HL-60/S4 (cell line): ENCODE data around the gene SLC13A1.
"Not testable (repeated sequence)": the region's sequence is repeated elsewhere in the genome, so short reads cannot be mapped to it uniquely, and the experiment has no call there.

Source experiments
- in situ Hi-C: fragments of 300-500 bp; cut with MboI; formaldehyde crosslinking; loops from 2 replicates; pipeline ENCODE4 v1.14.3; 2022; ENCODE audit warnings: low sequenced_read_pairs

Gene SLC13A1

DNA sequence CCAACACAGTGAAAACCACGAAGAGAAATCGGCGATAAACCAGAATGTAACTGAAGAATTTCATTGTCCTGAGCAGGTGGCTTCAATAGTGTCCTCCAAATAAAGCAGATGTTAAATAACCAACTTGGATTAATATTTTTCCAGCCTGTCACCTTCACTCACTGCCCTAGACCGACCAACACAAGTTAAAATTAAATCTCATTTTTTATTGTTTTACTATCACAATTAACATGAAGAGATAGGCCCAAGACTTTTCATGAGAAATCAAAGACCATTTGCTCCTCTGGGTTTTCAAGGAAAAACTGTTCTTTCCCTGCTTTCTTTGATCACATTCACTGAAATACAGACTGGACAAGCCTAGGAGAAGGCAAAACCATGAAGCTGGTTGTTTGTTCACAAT is at the start of gene SLC13A1:
SLC13A1 (minus strand) TSS at position 87 of the 400 bp plus-strand sequence; CDS start at position 64, 23 bp downstream.
- in situ Hi-C loops = no loop called here

- in situ Hi-C loops = no loop called here
These were observed 45.0 kb upstream of the SLC13A1 start for GRCh38 chr7:123244768-123245167.

DNA sequence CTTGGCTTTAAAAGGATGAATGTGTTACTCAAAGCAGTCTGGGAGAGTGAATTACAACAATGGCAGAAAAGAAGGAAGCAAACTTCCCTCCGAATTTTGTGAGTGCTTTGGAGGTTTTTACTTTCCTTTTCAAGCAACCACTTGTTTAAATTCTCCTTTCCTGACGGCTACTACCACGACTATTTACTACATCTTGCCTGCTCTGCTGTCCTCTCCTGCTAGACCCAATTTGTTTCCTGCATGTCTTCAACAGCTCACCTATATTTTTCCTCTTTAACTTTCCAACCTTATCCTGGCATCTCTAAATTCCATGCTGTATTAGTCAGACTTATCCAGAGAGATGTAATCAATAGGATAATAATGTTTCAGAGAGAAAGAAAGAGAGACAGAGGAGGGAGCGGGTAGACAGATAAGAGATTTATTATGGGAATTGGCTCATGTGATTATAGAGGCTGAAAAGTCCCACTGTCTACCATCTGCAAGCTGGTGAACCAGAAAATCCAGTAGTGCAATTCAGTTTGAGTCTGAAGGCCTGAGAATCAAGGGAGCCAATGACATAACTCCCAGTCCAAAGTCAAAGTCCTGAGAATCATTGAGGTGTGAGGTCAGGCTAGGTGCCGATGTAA is 42.8 kb upstream of the SLC13A1 start:
- in situ Hi-C loops = no loop called here

GRCh38 chr7:123241809-123242208 is 42.0 kb upstream of the SLC13A1 start:
- in situ Hi-C loops = no loop called here

- in situ Hi-C loops = no loop called here
These were observed 31.5 kb upstream of the SLC13A1 start for GRCh38 chr7:123231021-123232000.

DNA sequence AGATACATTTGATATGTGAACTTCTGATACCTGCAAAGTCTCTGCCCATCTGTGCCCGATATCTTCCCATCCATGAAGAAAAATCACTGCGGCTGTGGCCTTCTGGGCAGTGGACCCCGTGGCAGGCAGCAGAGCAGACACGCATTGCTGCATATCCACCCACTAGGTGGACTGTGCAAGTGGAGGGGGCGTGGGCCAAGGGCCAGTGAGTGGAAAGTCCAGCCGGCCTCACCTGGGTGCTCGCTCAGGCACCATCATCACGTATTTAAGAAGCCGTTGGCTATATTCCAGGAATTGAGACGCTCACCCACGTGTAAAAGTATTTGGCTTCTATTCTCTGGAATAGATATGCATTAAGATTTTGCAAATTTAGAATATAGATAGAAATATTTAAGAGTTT is 30.8 kb upstream of the SLC13A1 start:
- in situ Hi-C loops = no loop called here

DNA sequence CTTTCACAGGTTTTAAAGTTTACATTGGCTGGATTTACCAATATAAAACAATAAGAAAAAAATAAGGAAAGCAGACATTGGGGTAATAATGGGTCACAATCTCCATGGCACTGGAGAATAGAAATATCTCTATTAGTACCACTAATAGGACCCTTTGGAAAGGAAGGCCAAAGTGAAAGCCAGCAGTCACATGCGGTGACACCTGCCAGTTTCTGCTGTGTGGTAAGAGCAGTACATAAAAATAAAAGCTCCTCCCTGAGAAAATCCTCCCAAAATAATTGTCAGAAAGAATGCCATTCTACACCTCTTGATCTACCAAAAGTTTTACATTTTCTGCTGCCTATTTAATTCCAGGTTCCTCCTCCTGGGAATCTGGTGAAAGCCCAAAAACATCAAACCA is 30.4 kb upstream of the SLC13A1 start:
- in situ Hi-C loops = no loop called here

GRCh38 chr7:123229426-123229825 is 29.7 kb upstream of the SLC13A1 start:
- in situ Hi-C loops = no loop called here

DNA sequence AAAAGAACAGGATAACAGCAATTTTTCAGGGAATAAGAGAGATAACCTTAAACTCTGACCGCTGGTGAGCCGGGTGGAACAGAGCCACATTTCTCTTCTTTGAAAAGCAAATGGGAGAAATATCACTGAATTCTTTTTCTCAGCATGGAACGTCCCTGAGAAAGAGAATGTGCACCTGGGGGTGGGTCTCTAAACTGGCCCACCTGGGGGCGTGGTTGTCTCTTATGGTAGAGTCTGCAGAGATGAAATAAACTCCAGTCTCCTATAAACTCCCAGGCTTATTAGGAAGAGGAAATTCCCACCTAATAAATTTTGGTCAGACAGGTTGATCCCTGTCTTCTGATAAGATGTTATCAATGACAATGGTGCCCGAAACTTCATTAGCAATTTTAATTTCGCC is 27.9 kb upstream of the SLC13A1 start:
- in situ Hi-C loops = not testable (repeated sequence)

DNA sequence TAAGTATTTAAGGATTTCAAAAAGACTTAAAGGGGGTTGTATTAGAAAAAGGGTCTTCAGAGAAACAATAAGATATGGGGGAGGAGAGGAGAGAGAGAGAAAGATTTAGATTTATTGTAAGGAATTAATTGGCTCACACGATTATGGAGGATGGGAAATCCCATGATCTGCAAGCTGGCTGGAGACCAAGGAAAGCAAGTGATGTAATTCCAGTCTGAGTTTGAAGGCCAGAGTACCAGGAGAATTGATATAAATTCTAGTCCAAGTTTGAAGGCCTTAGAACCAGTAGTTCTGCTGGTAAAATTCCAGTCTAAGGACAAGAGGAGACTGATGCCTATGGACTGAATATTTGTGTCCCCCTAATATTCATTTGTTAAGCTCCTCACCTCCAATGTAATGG is 20.6 kb upstream of the SLC13A1 start:
- in situ Hi-C loops = no loop called here

DNA sequence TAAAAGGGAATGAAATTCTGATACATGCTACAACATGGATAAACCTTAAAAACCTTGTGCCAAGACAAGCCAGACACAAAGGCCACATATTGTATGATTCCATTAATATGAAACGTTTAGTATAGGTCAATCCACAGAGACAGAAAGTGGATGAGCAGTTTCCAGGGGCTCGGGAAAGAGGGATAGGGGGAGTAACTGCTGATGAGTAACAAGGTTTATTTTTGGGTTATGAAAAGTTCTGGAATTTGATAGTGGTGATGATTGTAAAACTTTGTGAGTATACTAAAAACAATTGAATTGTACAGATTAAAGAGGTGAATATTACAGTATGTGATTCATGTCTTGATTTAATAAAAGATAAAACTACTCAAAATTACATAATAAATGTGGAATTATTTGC is 19.1 kb upstream of the SLC13A1 start:
- in situ Hi-C loops = no loop called here

GRCh38 chr7:123216825-123217224 is 17.1 kb upstream of the SLC13A1 start:
- in situ Hi-C loops = no loop called here

DNA sequence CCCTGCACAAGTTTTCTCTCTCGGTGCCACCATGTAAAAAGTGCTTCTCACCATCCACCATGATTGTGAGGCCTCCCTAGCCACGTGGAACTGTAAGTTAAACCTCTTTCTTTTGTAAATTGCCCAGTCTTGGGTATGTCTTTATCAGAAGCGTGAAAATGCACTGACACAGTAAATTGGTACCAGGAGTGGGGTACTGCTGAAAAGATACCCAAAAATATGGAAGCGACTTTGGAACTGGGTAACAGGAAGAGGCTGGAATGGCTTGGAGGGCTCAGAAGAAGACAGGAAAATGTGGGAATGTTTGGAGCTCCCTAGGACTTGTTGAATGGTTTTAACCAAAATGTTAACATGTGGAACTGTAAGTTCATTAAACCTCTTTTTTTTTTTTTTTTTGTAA is 15.6 kb upstream of the SLC13A1 start:
- in situ Hi-C loops = no loop called here

- in situ Hi-C loops = no loop called here
These were observed 11.8 kb upstream of the SLC13A1 start for GRCh38 chr7:123211545-123211944.

DNA sequence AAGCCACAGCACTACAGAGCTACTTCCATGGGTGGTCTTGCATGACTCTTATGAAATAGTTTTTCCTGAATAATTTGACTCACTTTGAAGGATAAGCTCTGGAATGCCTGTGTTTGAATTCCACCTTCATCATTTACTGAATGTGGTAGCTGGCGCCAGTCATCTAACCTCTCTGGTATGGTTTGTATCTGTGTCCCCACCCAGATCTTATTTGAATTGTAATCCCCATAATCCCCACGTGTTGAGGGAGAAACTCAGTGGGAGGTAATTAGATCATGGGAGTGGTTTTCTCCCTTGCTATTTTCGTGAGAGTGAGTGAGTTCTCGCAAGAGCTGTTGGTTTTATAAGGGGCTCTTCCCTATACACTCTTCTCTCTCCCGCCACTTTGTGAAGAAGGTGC is 11.2 kb upstream of the SLC13A1 start:
- in situ Hi-C loops = no loop called here

DNA sequence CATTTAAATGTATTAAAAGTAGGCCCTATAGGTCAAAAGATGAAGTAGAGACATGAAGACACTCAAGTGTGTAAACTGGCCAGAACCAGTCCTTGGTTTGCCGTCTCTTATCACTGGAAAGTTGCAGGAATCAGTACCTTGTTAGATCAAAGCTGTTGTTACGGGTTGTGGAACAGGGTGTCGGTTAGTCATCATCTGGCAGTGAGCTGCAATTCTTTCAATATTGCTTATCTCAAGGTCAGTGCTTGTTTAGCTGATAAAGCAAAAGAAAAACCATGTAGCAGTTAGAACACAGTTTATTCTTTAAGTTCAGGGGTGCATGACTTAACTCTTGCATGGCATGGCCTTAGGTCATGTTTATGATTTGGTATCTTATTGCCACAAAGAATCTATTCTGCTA is 10.0 kb upstream of the SLC13A1 start:
- in situ Hi-C loops = no loop called here

- in situ Hi-C loops = no loop called here
These were observed 9.0 kb upstream of the SLC13A1 start for GRCh38 chr7:123208793-123209192.

DNA sequence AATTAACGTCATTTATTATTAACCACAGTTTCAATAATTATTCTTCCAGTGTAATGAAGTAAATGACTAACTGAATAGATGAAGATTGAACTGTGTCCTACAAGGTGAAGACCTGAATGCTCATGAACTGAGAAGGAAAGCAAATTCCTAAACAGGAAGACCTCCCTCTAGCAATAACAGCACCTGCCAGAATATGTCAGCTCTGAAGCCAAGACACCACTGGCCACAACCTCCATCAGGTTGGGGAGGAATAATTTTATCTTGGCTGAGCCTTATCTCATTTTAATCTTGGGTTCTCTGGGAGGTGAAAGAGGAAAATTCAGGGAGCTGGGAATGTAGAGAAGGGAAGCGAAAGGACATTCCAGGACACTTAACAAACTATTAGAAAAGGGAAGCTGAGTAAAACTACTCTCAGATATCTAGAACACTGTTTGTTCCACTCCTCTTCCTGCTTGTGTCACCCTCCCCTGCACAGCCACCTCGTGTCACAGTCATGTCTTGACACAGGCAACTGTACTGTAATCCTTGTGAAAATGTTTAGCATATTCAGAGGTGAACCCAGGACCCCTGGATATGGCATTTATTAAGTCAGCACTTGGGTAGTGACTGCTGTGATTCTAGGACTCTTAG is 4.6 kb upstream of the SLC13A1 start:
- in situ Hi-C loops = no loop called here

- in situ Hi-C loops = no loop called here
These were observed 2.1 kb upstream of the SLC13A1 start for GRCh38 chr7:123201901-123202300.

DNA sequence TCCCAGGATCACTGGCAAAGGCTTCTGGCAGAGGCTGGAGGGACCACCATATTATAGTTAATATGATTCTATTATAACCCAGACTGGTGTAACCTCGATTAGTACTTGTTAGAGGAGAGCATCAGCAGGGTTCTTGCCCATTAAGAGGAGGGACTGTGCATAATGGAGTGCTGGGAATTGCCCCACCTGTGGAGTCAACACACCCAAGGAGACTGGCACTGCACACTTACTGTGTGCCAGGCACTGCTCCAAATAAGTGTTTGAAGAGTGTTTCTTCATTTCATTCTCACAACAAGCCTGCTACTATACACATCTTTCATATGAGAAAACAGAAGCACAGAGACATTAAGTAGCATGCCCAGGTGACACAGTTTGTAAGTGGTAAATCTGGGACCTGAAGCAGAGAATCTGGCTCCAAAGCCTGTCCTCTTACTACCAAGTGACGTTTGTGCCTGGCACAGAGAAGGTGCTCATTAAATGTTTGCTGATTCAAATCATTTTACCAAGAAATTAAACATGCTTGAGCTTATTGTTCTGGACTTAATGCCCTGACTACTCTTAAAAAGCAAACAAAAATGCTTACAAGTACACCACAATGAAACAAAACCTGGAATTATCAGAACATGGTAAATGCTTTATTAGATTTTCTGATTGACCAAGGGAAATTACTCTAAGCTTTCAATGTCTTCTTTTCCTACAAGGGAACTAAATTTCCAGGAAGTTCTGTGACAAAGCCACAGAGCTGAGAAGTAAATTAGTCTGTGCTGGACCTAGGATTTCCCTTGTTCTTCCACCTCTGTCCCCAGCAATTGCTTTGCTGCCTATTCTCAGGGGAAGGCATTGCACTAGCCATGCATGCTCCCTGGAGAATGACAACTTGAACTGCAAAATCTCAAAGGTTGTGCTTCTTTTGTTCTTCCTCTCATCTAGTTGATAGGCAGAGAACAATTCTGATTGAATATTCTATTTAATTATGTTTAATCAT is 809 bp downstream of the SLC13A1 start:
- in situ Hi-C loops = no loop called here

GRCh38 chr7:123198111-123198510 is 1.7 kb downstream of the SLC13A1 start:
- in situ Hi-C loops = no loop called here
